ENCODE data around the gene KREMEN2. TPM values are rescaled to one million over a fixed set of nuclear protein-coding genes. Genes with fewer than 3 reads are reported as not detected.

KREMEN2 gene
- total and polyA plus RNA-seq, 9 of the 15 experiments (the other 6 are each of a cell fraction or from before 2014, with no cell fraction given): 0.04 to 7.7 (median 1.5) TPM; not detected in 1

DNA sequence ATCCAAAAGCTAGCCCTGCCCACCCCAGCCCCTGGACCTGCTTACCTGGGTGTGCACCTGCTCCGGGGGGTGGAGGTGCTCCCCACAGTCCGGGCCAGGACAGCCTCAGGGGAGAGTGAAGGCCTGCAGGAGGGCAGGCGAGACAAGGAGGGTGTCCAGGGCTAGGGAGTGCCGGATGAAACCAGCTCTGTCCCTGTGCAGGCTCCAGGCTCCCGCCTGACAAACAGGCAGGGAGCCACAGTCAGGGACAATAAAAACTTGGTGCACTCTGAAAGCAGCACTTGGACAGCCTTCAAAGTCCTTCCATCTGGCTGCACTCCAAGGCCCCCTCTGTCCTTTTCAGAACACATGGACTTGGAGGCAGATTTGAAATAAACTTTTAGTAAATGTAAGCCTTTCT lies 9.0 kb downstream of the KREMEN2 start (continued):
- no peak for TF ChIP-seq TEAD1 (CRISPR knock-in tag; IDR thresholded peaks at IDR 0.05)
- no peak for TF ChIP-seq MTF1 (CRISPR knock-in tag; IDR thresholded peaks at IDR 0.05; ENCODE audit: borderline replicate concordance)
- TF ChIP-seq, protein P1, sequence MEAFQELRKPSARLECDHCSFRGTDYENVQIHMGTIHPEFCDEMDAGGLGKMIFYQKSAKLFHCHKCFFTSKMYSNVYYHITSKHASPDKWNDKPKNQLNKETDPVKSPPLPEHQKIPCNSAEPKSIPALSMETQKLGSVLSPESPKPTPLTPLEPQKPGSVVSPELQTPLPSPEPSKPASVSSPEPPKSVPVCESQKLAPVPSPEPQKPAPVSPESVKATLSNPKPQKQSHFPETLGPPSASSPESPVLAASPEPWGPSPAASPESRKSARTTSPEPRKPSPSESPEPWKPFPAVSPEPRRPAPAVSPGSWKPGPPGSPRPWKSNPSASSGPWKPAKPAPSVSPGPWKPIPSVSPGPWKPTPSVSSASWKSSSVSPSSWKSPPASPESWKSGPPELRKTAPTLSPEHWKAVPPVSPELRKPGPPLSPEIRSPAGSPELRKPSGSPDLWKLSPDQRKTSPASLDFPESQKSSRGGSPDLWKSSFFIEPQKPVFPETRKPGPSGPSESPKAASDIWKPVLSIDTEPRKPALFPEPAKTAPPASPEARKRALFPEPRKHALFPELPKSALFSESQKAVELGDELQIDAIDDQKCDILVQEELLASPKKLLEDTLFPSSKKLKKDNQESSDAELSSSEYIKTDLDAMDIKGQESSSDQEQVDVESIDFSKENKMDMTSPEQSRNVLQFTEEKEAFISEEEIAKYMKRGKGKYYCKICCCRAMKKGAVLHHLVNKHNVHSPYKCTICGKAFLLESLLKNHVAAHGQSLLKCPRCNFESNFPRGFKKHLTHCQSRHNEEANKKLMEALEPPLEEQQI (IDR thresholded peaks at IDR 0.05): no peak
- TF ChIP-seq, protein P2, sequence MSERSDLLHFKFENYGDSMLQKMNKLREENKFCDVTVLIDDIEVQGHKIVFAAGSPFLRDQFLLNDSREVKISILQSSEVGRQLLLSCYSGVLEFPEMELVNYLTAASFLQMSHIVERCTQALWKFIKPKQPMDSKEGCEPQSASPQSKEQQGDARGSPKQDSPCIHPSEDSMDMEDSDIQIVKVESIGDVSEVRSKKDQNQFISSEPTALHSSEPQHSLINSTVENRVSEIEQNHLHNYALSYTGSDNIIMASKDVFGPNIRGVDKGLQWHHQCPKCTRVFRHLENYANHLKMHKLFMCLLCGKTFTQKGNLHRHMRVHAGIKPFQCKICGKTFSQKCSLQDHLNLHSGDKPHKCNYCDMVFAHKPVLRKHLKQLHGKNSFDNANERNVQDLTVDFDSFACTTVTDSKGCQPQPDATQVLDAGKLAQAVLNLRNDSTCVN (CRISPR knock-in tag; IDR thresholded peaks at IDR 0.05): no peak
- TF ChIP-seq POLR2AphosphoS2 (IDR thresholded peaks at IDR 0.05; ENCODE audit: low read length): peak; percentile 52; the same call in 1 of the 2 replicates
- TF ChIP-seq STAT5B (CRISPR knock-in tag; IDR thresholded peaks at IDR 0.05): no peak
- TF ChIP-seq HMG20B (CRISPR knock-in tag; IDR thresholded peaks at IDR 0.05): no peak
- no peak for TF ChIP-seq IRF2 (CRISPR knock-in tag; IDR thresholded peaks at IDR 0.05)
- TF ChIP-seq CBX1 (IDR thresholded peaks at IDR 0.05; ENCODE audit: low read depth): peak; percentile 8; the same call in 1 of the 2 replicates
- no peak for TF ChIP-seq ZNF764 (CRISPR knock-in tag; IDR thresholded peaks at IDR 0.05; ENCODE audit: low read depth)
- TF ChIP-seq ERF (CRISPR knock-in tag; IDR thresholded peaks at IDR 0.05): 0 out of 2 replicates have a peak, but pooled peaks have one; percentile 28
- TF ChIP-seq ADNP (tag; IDR thresholded peaks at IDR 0.05): no peak
- TF ChIP-seq NONO (IDR thresholded peaks at IDR 0.05; ENCODE audit: low read depth in 2 of 2, low read length in 1 of 2): no peak
- TF ChIP-seq EP400 (IDR thresholded peaks at IDR 0.05): no peak
- peak; percentile 79 for TF ChIP-seq ZNF263 (CRISPR knock-in tag; IDR thresholded peaks at IDR 0.05; ENCODE audit: borderline replicate concordance)
- no peak for TF ChIP-seq PHB2 (IDR thresholded peaks at IDR 0.05; ENCODE audit: low read depth)
- peak; percentile 42 for TF ChIP-seq POLR2G (IDR thresholded peaks at IDR 0.05; ENCODE audit: low read depth, low read length)
- TF ChIP-seq RBFOX2 (IDR thresholded peaks at IDR 0.05; ENCODE audit: low read depth, low read length): peak; percentile 67
- no peak for TF ChIP-seq ILK (tag; IDR thresholded peaks at IDR 0.05; ENCODE audit: borderline replicate concordance, low read depth)
- no peak for TF ChIP-seq ZNF57 (CRISPR knock-in tag; IDR thresholded peaks at IDR 0.05)
- TF ChIP-seq ZKSCAN1 (IDR thresholded peaks at IDR 0.05; ENCODE audit: low read depth, low read length): no peak
- TF ChIP-seq ZNF134 (CRISPR knock-in tag; conservative IDR thresholded peaks at IDR 0.05): no peak
- TF ChIP-seq SUPT5H (IDR thresholded peaks at IDR 0.05): peak; percentile 3; the same call in 1 of the 2 replicates
- TF ChIP-seq NFIC (IDR thresholded peaks at IDR 0.05): peak; percentile 10; the same call in 1 of the 2 replicates
- no peak for TF ChIP-seq KAT2B (IDR thresholded peaks at IDR 0.05; ENCODE audit: low read depth, low read length)
- TF ChIP-seq RBBP5 (IDR thresholded peaks at IDR 0.05; ENCODE audit: borderline replicate concordance, insufficient read depth, low read length, poor library complexity, severe bottlenecking): no peak
- TF ChIP-seq ZNF696 (CRISPR knock-in tag; conservative IDR thresholded peaks at IDR 0.05): no peak
- peak; percentile 5 for TF ChIP-seq POLR2A (conservative IDR thresholded peaks at IDR 0.05)
- no peak for TF ChIP-seq TAF7 (tag; IDR thresholded peaks at IDR 0.05)
- no peak for TF ChIP-seq RFX5 (IDR thresholded peaks at IDR 0.05; ENCODE audit: low read depth, low read length)
- TF ChIP-seq ZNF124 (CRISPR knock-in tag; IDR thresholded peaks at IDR 0.05): no peak

Data from K562 (cell line).